Heart left ventricle (tissue), 16 donors: ENCODE results near the gene PYCARD. TPM values are rescaled to one million over a fixed set of nuclear protein-coding genes. Genes with fewer than 3 reads are reported as not detected.
"Not testable (repeated sequence)": the region's sequence is repeated elsewhere in the genome, so short reads cannot be mapped to it uniquely, and the experiment has no call there.

Experiments used
- ATAC-seq, 4 donors: fragments of 200-7000 bp; cut with Tn5 transposase; one replicate each; pipeline ENCODE4 v1.9.1; 2020 to 2022; ENCODE audit warnings: moderate library complexity in 4 of 4, mild to moderate bottlenecking in 3 of 4, moderate number of reproducible peaks in 1 of 4
- DNase-seq, 5 donors: peaks; one replicate each; pipeline ENCODE4 v3.0.0-alpha.2; 2020
- H3K27ac ChIP-seq, 12 donors: fragments of 200-600 bp; sonication (generic) in 4 of 12; one replicate each; pipeline versions ENCODE4 v1.5.0 to v1.8.0; 2016 to 2022; ENCODE audit warnings: mild to moderate bottlenecking in 2 of 12
- H3K27me3 ChIP-seq, 9 donors: fragments of 200-600 bp; sonication (generic) in 2 of 9; one replicate each; pipeline versions ENCODE4 v1.5.1 to v1.8.0; 2016 to 2022; ENCODE audit warnings: mild to moderate bottlenecking in 3 of 9
- H3K36me3 ChIP-seq, 9 donors: fragments of 200-600 bp; sonication (generic) in 2 of 9; one replicate each; pipeline versions ENCODE4 v1.5.0 to v1.8.0; 2018 to 2022; ENCODE audit warnings: mild to moderate bottlenecking in 2 of 9
- H3K4me1 ChIP-seq, 12 donors: fragments of 200-600 bp; sonication (generic) in 4 of 12; one replicate each; pipeline versions ENCODE4 v1.5.0 to v1.8.0; 2016 to 2022; ENCODE audit warnings: mild to moderate bottlenecking in 3 of 12
- H3K4me3 ChIP-seq, 12 donors: fragments of 200-600 bp; sonication (generic) in 4 of 12; one replicate each; pipeline versions ENCODE4 v1.5.0 to v1.8.0; 2017 to 2022; ENCODE audit warnings: mild to moderate bottlenecking in 9 of 12, moderate library complexity in 4 of 12
- H3K9me3 ChIP-seq, 12 donors: fragments of 200-600 bp; sonication (generic) in 4 of 12; one replicate each; pipeline versions ENCODE4 v1.5.0 to v1.8.0; 2016 to 2022; ENCODE audit warnings: mild to moderate bottlenecking in 1 of 12
- POLR2A ChIP-seq, 2 donors: fragments of 450-650 bp; IDR thresholded peaks; one replicate each; pipeline ENCODE4 v1.6.1; 2017; ENCODE audit warnings: antibody characterized with exemption in 2 of 2, mild to moderate bottlenecking in 2 of 2, moderate library complexity in 2 of 2
- WGBS, 4 donors: extraction: QIAGEN DNeasy Blood & Tissue Kit in 2 of 4; methylation state at CpG; one replicate each; pipeline versions ENCODE4 v1.1.5 to v1.1.7; 2013 to 2018; 5-methylcytosine and 5-hydroxymethylcytosine counted together
- intact Hi-C, 10 donors: fragments of 100-400 bp; cut with DNase I; formaldehyde crosslinking; loops; one replicate each; pipeline versions ENCODE4 v1.11.1 to v1.14.2; 2022
- polyA plus RNA-seq, 2 donors: library from polyadenylated mRNA; stranded (reverse); fragments of 200-250 nt; gene quantifications; one replicate each; pipeline ENCODE4 v1.2.3, GENCODE V29; 2013
- total RNA-seq, 9 donors: library from RNA; depleted of rRNA in 2 of 9; stranded (reverse); fragments of >200 nt in 2 of 9; fragmentation: NEBNext Ultra II Directional in 3 of 9; extraction: Animal tissue kit (Norgen Biotek cat#: 25700) in 3 of 9; gene quantifications; one replicate each; pipeline versions ENCODE4 v1.1.0 to v1.2.4, GENCODE V29; 2016 to 2023
- TF ChIP-seq, protein P1 (sequence below), 12 donors: fragments of 200-600 bp; sonication (generic) in 4 of 12; IDR thresholded peaks; one replicate each; pipeline versions ENCODE4 v1.5.0 to v1.8.0; 2018 to 2022; ENCODE audit warnings: antibody characterized with exemption in 12 of 12, mild to moderate bottlenecking in 5 of 12
- donor health status: ischemic (EF 13 %, LVEDD 7.1; RV severe dilation, severe dysfunction).
- donor health status: healthy with polysubstance abuse.
- donor health status: DM: no; HTN: yes; CAD: no.
- donor health status: DM: no; HTN: no; CAD: no.
- donor health status: ischemic (EF 25% LVEDD 6.9; RV normal size, moderate dysfunction).
- donor health status: ischemic (EF 25% LVEDD 5.7; RV mildly dilated, moderate dysfunction).
- donor health status: healthy.
- donor health status: DM: yes; HTN: yes; CAD: no.
- donor health status: ischemic (EF 35%, LVEDD 5.7; RV mildly dilated, moderate dysfunction).
- donor health status: nonischemic (EF 11% LVEDD 7.7; RV severe dilation, severe dysfunction).
- donor health status: DM: yes; HTN: yes; CAD: no.
- donor health status: PGD.
- donor health status: ischemic (EF 29% LVEDD 5.4; RV normal size, mild dysfunction).
- donor health status: nonischemic (EF 23%, LVEDD 6.1; RV moderate dilation, normal function).

Gene PYCARD
- total and polyA plus RNA-seq, 11 donors, result 2.0 to 42.2 (median 5.2) TPM

DNA sequence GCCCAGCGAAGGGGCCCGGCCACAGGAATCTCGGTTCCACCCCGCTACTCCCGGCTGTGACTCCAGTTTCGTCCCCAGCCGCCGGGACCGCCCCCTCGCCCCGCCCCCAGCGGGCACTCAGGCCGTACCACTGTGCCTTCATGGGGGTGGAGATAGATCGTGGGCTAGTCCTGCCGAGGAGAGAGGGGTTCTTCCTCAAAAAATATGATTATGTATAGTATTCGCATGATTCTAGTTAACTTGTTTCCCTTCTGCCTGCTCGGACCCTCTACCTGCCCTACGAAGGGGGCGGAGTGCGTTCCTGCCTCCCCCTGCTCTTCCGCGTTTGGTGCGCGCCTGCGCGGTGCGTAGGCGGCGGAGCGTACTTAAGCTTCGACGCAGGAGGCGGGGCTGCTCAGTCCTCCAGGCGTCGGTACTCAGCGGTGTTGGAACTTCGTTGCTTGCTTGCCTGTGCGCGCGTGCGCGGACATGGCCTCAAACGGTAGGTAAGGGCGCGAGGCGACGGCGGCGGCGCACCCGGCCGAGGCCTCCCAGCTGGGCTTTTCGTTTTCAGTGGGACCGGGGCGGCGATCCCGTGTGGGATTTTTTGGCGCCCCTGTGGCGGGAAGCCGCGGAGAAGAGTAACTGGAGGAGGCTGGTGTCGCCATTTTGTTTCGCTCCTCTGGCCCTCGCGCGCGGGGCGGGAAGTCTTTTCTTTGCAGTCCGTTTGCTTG, 22.7 kb downstream of the PYCARD start, which contains the start of gene FUS:
Gene FUS, plus strand, starts transcription at position 393 of the 713 bp plus-strand sequence. Its CDS starts 76 bp downstream, at position 469.
- Histone ChIP-seq H3K4me3 (peak within 1 kb of the TSS; percentile 60 to 99 (median 86)), H3K27ac (peak within 1 kb of the TSS; percentile 87 to 99 (median 94)), H3K9me3 (no peaks in the 10 kb centered on the region), H3K36me3 (peaks cover 0 to 34% (median 26%) of the 10 kb centered on the region in 9 donors), H3K4me1 (peaks cover 0 to 47% (median 37%) of the 10 kb centered on the region in 12 donors), H3K27me3 (peaks cover 0 to 5% (median 0%) of the 10 kb centered on the region in 9 donors)
- DNase-seq (peak; percentile 91 to 96 (median 93)), ATAC-seq (peak; percentile 84 to 90 (median 88))
- TF ChIP-seq, protein P1, sequence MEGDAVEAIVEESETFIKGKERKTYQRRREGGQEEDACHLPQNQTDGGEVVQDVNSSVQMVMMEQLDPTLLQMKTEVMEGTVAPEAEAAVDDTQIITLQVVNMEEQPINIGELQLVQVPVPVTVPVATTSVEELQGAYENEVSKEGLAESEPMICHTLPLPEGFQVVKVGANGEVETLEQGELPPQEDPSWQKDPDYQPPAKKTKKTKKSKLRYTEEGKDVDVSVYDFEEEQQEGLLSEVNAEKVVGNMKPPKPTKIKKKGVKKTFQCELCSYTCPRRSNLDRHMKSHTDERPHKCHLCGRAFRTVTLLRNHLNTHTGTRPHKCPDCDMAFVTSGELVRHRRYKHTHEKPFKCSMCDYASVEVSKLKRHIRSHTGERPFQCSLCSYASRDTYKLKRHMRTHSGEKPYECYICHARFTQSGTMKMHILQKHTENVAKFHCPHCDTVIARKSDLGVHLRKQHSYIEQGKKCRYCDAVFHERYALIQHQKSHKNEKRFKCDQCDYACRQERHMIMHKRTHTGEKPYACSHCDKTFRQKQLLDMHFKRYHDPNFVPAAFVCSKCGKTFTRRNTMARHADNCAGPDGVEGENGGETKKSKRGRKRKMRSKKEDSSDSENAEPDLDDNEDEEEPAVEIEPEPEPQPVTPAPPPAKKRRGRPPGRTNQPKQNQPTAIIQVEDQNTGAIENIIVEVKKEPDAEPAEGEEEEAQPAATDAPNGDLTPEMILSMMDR (IDR thresholded peaks at IDR 0.05), result peak in 1 of 12 donors; percentile 8
- TF ChIP-seq POLR2A (IDR thresholded peaks at IDR 0.05), result peak; percentile 67 to 96
- WGBS, 4 donors, result 0% methylated on average over 39 to 69 of the region's 69 CpGs
- intact Hi-C loops, result loop anchor here in 9 of 10 donors (2.0 to 10.0 kb wide), 6 partner anchors 37 to 277 kb away; partner anchors contain the start of genes ZNF843 (in 5 of the 9), ARMC5 (in 3 of the 9), ZNF646 (in 1 of the 9) and ZNF668 (in 1 of the 9)

DNA sequence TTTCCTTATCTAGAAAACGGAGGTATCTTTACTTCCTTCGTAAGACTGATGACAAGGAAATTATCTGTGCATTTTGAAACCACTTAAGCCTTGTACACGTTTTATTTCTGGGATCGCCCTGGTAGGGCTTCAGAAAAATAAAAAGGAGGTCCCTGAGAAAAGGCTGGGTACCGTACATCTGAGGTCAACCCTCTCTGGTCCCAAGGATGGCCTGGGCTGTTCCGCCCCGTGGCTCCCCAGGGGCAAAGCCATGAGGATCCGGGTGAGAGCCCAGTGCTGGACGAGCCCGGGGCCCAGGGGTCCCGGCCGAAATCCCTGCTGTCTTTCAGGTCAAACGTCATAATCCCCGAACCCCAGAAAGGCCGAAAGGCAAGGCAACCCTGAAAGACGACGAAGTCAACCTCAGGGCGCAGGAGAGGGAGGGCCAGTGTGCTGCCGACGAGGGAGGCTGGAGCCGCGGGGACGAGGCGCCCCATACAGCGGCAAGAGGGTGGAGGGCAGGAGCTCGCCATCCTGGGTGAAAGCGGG, 23.3 kb downstream of the PYCARD start:
- H3K27ac ChIP-seq, result peak overlapping the region; percentile 87 to 99 (median 94)
- 1 to 2% (median 2%) methylated on average over 27 of the region's 27 CpGs for WGBS, 4 donors
- H3K9me3 ChIP-seq, result no peaks in the 10 kb centered on the region
- H3K4me1 ChIP-seq, result peaks cover 0 to 47% (median 36%) of the 10 kb centered on the region in 12 donors
- peaks cover 0 to 5% (median 0%) of the 10 kb centered on the region in 9 donors for H3K27me3 ChIP-seq
- H3K4me3 ChIP-seq, result peak overlapping the region; percentile 60 to 99 (median 86)
- TF ChIP-seq, protein P1 (IDR thresholded peaks at IDR 0.05), result no peak
- TF ChIP-seq POLR2A (IDR thresholded peaks at IDR 0.05), result peak in 1 of 2 donors; percentile 10
- peak in 1 of 4 donors; percentile 28 for ATAC-seq
- peaks cover 0 to 27% (median 20%) of the 10 kb centered on the region in 9 donors for H3K36me3 ChIP-seq
- DNase-seq, result no peak
- intact Hi-C loops, result loop anchor here in 4 of 10 donors (2.0 to 10.0 kb wide), 2 partner anchors 36 to 276 kb away; partner anchors contain the start of gene ARMC5 (in 1 of the 4)

DNA sequence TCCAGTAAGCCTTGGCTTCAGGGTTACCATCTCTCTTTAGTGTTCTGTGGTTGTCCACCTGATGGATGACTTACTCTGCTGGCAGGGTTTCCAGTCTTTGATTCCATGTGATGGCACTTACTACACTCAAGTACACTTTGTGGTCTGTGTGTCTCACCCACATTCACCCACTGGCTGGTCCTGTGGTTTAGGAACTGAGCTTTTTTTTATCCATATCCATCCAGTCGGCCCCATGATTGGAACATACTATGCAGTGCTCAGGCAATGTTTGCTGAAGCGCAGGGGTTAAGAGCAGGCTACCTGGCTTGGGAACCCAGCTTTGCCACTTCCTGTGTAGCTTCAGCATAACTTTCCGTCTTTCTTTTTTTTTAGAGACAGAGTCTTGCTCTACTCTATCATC, 25.4 kb downstream of the PYCARD start:
- Histone ChIP-seq H3K4me1 (peaks cover 0 to 27% (median 17%) of the 10 kb centered on the region in 12 donors), H3K27me3 (peaks cover 0 to 5% (median 0%) of the 10 kb centered on the region in 9 donors), H3K9me3 (no peaks in the 10 kb centered on the region), H3K4me3 (no peak overlapping the region), H3K36me3 (peaks cover 0 to 6% (median 0%) of the 10 kb centered on the region in 9 donors), H3K27ac (no peak overlapping the region)
- no peak for DNase-seq
- intact Hi-C loops, result loop anchor here in 1 of 10 donors (10.0 kb wide), 1 partner anchor 278 kb away; the partner anchor contains the start of gene ARMC5
- 65 to 80% (median 75%) methylated on average over 3 of the region's 3 CpGs for WGBS, 4 donors
- TF ChIP-seq POLR2A (IDR thresholded peaks at IDR 0.05), result no peak
- TF ChIP-seq, protein P1 (IDR thresholded peaks at IDR 0.05), result no peak
- no peak for ATAC-seq

DNA sequence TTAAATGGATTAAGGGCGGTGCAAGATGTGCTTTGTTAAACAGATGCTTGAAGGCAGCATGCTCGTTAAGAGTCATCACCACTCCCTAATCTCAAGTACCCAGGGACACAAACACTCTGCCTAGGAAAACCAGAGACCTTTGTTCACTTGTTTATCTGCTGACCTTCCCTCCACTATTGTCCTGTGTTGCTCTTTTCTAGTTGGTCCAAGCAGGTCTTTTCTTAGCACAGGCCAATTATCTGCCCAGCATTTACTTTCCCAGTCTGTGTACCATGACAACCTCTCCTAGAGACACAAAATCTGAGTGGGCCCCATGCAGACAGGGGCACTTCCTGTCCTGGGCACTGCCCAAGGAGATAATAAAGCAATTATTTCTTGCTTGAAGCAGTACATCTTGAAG, 32.5 kb downstream of the PYCARD start:
- intact Hi-C loops, result loop anchor here in 1 of 10 donors (10.0 kb wide), 1 partner anchor 285 kb away; the partner anchor contains the start of gene ARMC5
- H3K9me3 ChIP-seq, DNase-seq, H3K36me3 ChIP-seq, H3K27me3 ChIP-seq, H3K4me3 ChIP-seq, H3K4me1 ChIP-seq: not testable (repeated sequence)
- peak; percentile 94 to 98 (median 98) for ATAC-seq
- peak overlapping the region in 9 of 12 donors; percentile 15 to 91 (median 69) for H3K27ac ChIP-seq
- 30% methylated on average over 2 of the region's 2 CpGs; no CpG with 5 or more reads in 3 of the 4 donors for WGBS, 4 donors
